Ishikawa (cell line): ENCODE measurements around the gene UTS2R.

Experiments used
- CREB1 ChIP-seq: IDR thresholded peaks from 2 replicates; pipeline ENCODE4 v1.6.1; 2012; ENCODE audit warnings: low read depth
- EP300 ChIP-seq: IDR thresholded peaks from 2 replicates; pipeline ENCODE4 v1.6.1; 2012; ENCODE audit warnings: borderline replicate concordance
- MAX ChIP-seq: IDR thresholded peaks from 2 replicates; pipeline ENCODE4 v1.6.1; 2012
- RAD21 ChIP-seq: IDR thresholded peaks from 2 replicates; pipeline ENCODE4 v1.6.1; 2012; ENCODE audit warnings: low read depth
- ZBTB7A ChIP-seq: IDR thresholded peaks from 2 replicates; pipeline ENCODE4 v1.6.1; 2012; ENCODE audit warnings: low read depth

DNA sequence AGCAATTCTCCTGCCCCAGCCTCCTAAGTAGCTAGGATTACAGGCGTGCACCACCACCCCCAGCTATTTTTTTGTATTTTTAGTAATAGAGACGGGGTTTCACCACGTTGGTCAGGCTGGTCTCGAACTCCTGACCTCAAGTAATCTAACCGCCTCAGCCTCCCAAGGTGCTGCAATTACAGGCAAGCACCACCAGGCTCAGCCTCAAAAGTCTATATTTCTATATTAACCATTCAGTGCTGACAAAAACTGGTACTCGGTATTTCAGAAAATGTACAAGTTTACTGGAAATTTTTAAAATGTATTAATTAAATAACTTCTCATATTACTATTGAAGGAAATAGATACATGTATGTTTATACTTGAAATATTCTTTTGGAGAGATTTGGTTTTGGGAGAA is 45.2 kb downstream of the UTS2R start:
- TF ChIP-seq CREB1 (no peak), RAD21 (no peak), EP300 (no peak), ZBTB7A (no peak), MAX (no peak)
